H1 (cell line): ENCODE data around the gene ADCY5. TPM values are rescaled to one million over a fixed set of nuclear protein-coding genes. Genes with fewer than 3 reads are reported as not detected.

Experiments used
- CEBPB ChIP-seq: IDR thresholded peaks from 2 replicates; pipeline ENCODE4 v1.6.1; 2012; ENCODE audit warnings: low read depth, low read length
- CHD1 ChIP-seq: IDR thresholded peaks from 2 replicates; pipeline ENCODE4 v1.6.1; 2012; ENCODE audit warnings: low read depth, low read length, improper control_type of control experiment
- HDAC6 ChIP-seq: IDR thresholded peaks from one replicate; pipeline ENCODE4 v1.7.1; 2012; ENCODE audit warnings: low read depth, mild to moderate bottlenecking, inconsistent platforms, low read length, moderate library complexity
- JUN ChIP-seq: IDR thresholded peaks from 2 replicates; pipeline ENCODE4 v1.6.1; 2011; ENCODE audit warnings: low read depth, mild to moderate bottlenecking, improper control_type of control experiment, low read length
- RBBP5 ChIP-seq: IDR thresholded peaks from 2 replicates; pipeline ENCODE4 v1.7.1; 2012; ENCODE audit warnings: low read depth, mild to moderate bottlenecking, inconsistent platforms, low read length, moderate library complexity, borderline replicate concordance
- SP1 ChIP-seq: IDR thresholded peaks from 2 replicates; pipeline ENCODE4 v1.6.1; 2011; ENCODE audit warnings: low read depth, low read length
- TEAD4 ChIP-seq: IDR thresholded peaks from 2 replicates; pipeline ENCODE4 v1.6.1; 2012; ENCODE audit warnings: low read depth, low read length, inconsistent platforms, mixed read lengths
- polyA plus RNA-seq, 7 experiments: library from polyadenylated mRNA; depleted of rRNA in 3 of 7; stranded (reverse) in 5 of 7; unstranded in 2 of 7; fragments of >200 nt in 5 of 7; fragments of 200-250 nt in 2 of 7; gene quantifications; 1 replicate in 5 of 7; 2 replicates in 1 of 7; 4 replicates in 1 of 7; pipeline versions ENCODE4 v1.2.1 to v1.2.3, GENCODE V29; 2011 to 2013; ENCODE audit warnings: missing spikeins in 2 of 7, mixed read lengths in 2 of 7
- total RNA-seq: library from RNA; stranded (reverse); fragmentation: NEBNext Ultra II Directional; extraction: Animal tissue kit (Norgen Biotek cat#: 25700); gene quantifications from 2 replicates; pipeline ENCODE4 v1.2.1, GENCODE V29; 2021
- TF ChIP-seq, protein P1 (sequence below): fragments of 300-600 bp; sonication (generic); IDR thresholded peaks from 2 replicates; pipeline ENCODE4 v1.7.1; 2012; ENCODE audit warnings: low read length, moderate library complexity, mild to moderate bottlenecking, inconsistent platforms; ENCODE audit not compliant: insufficient replicate concordance

Gene ADCY5
- total and polyA plus RNA-seq, 2 of the 8 experiments (the other 6 are each of a cell fraction or from before 2014, with no cell fraction given): 18.9 to 40.8 TPM

DNA sequence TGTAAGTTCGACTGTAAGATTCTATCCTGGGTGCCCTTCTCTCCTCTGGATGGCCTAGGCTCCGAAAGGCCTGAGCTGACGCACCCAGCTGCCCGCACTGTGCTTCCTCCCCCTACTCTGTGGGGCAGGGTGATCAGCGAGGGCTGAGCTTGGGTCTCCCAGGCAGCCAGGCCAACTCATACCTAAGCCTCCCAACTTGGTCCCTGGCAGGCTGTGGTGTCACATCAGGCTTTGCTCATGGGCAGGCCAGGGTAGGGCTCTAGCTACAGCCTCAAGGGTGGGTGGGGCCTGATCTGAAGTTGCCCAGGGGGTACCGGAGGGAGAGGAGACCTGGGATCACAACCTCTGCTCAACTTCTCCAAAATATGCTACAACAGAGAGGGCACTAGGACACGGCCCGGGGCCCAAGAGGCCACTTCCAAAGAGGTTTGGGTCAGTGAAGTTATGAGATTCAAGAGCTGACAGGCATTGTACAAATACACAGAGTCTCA is 123.1 kb downstream of the ADCY5 start (continued):
- TF ChIP-seq HDAC6 (no peak), CHD1 (no peak), JUN (no peak), CEBPB (no peak), RBBP5 (no peak), SP1 (no peak), TEAD4 (no peak)
- TF ChIP-seq, protein P1, sequence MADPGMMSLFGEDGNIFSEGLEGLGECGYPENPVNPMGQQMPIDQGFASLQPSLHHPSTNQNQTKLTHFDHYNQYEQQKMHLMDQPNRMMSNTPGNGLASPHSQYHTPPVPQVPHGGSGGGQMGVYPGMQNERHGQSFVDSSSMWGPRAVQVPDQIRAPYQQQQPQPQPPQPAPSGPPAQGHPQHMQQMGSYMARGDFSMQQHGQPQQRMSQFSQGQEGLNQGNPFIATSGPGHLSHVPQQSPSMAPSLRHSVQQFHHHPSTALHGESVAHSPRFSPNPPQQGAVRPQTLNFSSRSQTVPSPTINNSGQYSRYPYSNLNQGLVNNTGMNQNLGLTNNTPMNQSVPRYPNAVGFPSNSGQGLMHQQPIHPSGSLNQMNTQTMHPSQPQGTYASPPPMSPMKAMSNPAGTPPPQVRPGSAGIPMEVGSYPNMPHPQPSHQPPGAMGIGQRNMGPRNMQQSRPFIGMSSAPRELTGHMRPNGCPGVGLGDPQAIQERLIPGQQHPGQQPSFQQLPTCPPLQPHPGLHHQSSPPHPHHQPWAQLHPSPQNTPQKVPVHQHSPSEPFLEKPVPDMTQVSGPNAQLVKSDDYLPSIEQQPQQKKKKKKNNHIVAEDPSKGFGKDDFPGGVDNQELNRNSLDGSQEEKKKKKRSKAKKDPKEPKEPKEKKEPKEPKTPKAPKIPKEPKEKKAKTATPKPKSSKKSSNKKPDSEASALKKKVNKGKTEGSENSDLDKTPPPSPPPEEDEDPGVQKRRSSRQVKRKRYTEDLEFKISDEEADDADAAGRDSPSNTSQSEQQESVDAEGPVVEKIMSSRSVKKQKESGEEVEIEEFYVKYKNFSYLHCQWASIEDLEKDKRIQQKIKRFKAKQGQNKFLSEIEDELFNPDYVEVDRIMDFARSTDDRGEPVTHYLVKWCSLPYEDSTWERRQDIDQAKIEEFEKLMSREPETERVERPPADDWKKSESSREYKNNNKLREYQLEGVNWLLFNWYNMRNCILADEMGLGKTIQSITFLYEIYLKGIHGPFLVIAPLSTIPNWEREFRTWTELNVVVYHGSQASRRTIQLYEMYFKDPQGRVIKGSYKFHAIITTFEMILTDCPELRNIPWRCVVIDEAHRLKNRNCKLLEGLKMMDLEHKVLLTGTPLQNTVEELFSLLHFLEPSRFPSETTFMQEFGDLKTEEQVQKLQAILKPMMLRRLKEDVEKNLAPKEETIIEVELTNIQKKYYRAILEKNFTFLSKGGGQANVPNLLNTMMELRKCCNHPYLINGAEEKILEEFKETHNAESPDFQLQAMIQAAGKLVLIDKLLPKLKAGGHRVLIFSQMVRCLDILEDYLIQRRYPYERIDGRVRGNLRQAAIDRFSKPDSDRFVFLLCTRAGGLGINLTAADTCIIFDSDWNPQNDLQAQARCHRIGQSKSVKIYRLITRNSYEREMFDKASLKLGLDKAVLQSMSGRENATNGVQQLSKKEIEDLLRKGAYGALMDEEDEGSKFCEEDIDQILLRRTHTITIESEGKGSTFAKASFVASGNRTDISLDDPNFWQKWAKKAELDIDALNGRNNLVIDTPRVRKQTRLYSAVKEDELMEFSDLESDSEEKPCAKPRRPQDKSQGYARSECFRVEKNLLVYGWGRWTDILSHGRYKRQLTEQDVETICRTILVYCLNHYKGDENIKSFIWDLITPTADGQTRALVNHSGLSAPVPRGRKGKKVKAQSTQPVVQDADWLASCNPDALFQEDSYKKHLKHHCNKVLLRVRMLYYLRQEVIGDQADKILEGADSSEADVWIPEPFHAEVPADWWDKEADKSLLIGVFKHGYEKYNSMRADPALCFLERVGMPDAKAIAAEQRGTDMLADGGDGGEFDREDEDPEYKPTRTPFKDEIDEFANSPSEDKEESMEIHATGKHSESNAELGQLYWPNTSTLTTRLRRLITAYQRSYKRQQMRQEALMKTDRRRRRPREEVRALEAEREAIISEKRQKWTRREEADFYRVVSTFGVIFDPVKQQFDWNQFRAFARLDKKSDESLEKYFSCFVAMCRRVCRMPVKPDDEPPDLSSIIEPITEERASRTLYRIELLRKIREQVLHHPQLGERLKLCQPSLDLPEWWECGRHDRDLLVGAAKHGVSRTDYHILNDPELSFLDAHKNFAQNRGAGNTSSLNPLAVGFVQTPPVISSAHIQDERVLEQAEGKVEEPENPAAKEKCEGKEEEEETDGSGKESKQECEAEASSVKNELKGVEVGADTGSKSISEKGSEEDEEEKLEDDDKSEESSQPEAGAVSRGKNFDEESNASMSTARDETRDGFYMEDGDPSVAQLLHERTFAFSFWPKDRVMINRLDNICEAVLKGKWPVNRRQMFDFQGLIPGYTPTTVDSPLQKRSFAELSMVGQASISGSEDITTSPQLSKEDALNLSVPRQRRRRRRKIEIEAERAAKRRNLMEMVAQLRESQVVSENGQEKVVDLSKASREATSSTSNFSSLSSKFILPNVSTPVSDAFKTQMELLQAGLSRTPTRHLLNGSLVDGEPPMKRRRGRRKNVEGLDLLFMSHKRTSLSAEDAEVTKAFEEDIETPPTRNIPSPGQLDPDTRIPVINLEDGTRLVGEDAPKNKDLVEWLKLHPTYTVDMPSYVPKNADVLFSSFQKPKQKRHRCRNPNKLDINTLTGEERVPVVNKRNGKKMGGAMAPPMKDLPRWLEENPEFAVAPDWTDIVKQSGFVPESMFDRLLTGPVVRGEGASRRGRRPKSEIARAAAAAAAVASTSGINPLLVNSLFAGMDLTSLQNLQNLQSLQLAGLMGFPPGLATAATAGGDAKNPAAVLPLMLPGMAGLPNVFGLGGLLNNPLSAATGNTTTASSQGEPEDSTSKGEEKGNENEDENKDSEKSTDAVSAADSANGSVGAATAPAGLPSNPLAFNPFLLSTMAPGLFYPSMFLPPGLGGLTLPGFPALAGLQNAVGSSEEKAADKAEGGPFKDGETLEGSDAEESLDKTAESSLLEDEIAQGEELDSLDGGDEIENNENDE: no peak
